H1 (cell line): Measurements from ENCODE around the gene NRXN2. TPM values are rescaled to one million over a fixed set of nuclear protein-coding genes. Genes with fewer than 3 reads are reported as not detected.

Source experiments
- BCL11A ChIP-seq, 2 experiments: IDR thresholded peaks; one replicate each; pipeline ENCODE4 v1.6.1; 2011; ENCODE audit warnings: low read depth in 2 of 2, low read length in 2 of 2, mild to moderate bottlenecking in 2 of 2
- BRCA1 ChIP-seq: IDR thresholded peaks from 2 replicates; pipeline ENCODE4 v1.6.1; 2012; ENCODE audit warnings: low read depth, low read length, improper control_type of control experiment
- CBX5 ChIP-seq: fragments of 300-800, 300-1000 bp; sonication (generic); IDR thresholded peaks from 2 replicates; pipeline ENCODE4 v1.7.1; 2016; ENCODE audit warnings: antibody characterized with exemption, low read length, low read depth
- CHD1 ChIP-seq: IDR thresholded peaks from 2 replicates; pipeline ENCODE4 v1.6.1; 2012; ENCODE audit warnings: low read depth, low read length, improper control_type of control experiment
- CHD2 ChIP-seq: IDR thresholded peaks from 2 replicates; pipeline ENCODE4 v1.6.1; 2012; ENCODE audit warnings: low read length, improper control_type of control experiment
- CREB1 ChIP-seq: IDR thresholded peaks from 2 replicates; pipeline ENCODE4 v1.6.1; 2012; ENCODE audit warnings: inconsistent platforms
- EGR1 ChIP-seq: IDR thresholded peaks from 2 replicates; pipeline ENCODE4 v1.6.1; 2011; ENCODE audit warnings: low read depth, low read length, borderline replicate concordance
- EP300 ChIP-seq, 2 experiments: IDR thresholded peaks; 1 replicate in 1 of 2; 2 replicates in 1 of 2; pipeline ENCODE4 v1.6.1; 2011 to 2012; ENCODE audit warnings: low read depth in 2 of 2, low read length in 2 of 2, mild to moderate bottlenecking in 2 of 2, borderline replicate concordance in 1 of 2, inconsistent platforms in 1 of 2, moderate library complexity in 1 of 2
- EZH2 ChIP-seq: fragments of 200-600 bp; sonication (generic); IDR thresholded peaks from 2 replicates; pipeline ENCODE4 v1.7.1; 2012; ENCODE audit warnings: low read depth, mild to moderate bottlenecking, moderate library complexity, low read length, inconsistent platforms; ENCODE audit not compliant: severe bottlenecking
- GABPA ChIP-seq: IDR thresholded peaks from 2 replicates; pipeline ENCODE4 v1.6.1; 2011; ENCODE audit warnings: mild to moderate bottlenecking, low read length, moderate library complexity, borderline replicate concordance; ENCODE audit not compliant: insufficient read depth
- HDAC6 ChIP-seq: IDR thresholded peaks from one replicate; pipeline ENCODE4 v1.7.1; 2012; ENCODE audit warnings: low read depth, mild to moderate bottlenecking, inconsistent platforms, low read length, moderate library complexity
- KDM1A ChIP-seq: fragments of 200-600, 300-600 bp; sonication (generic); IDR thresholded peaks from 2 replicates; pipeline ENCODE4 v1.7.1; 2016; ENCODE audit warnings: mild to moderate bottlenecking, low read length, borderline replicate concordance
- MAFK ChIP-seq: IDR thresholded peaks from 2 replicates; pipeline ENCODE4 v1.6.1; 2012; ENCODE audit warnings: low read depth, mild to moderate bottlenecking, improper control_type of control experiment, low read length
- RBBP5 ChIP-seq: IDR thresholded peaks from 2 replicates; pipeline ENCODE4 v1.7.1; 2012; ENCODE audit warnings: low read depth, mild to moderate bottlenecking, inconsistent platforms, low read length, moderate library complexity, borderline replicate concordance
- SAP30 ChIP-seq: fragments of 300-600 bp; sonication (generic); IDR thresholded peaks from 2 replicates; pipeline ENCODE4 v1.7.1; 2012; ENCODE audit warnings: low read length, moderate library complexity, mild to moderate bottlenecking, inconsistent platforms; ENCODE audit not compliant: insufficient read depth, insufficient replicate concordance
- SIN3A ChIP-seq, 2 experiments: IDR thresholded peaks in 1 of 2; conservative IDR thresholded peaks in 1 of 2; 2 replicates each; pipeline ENCODE4 v1.6.1; 2011 to 2012; ENCODE audit warnings: low read length in 2 of 2, improper control_type of control experiment in 1 of 2, low read depth in 1 of 2, mild to moderate bottlenecking in 1 of 2
- SP1 ChIP-seq: IDR thresholded peaks from 2 replicates; pipeline ENCODE4 v1.6.1; 2011; ENCODE audit warnings: low read depth, low read length
- SP2 ChIP-seq: IDR thresholded peaks from 2 replicates; pipeline ENCODE4 v1.6.1; 2012; ENCODE audit warnings: mild to moderate bottlenecking, low read length, inconsistent platforms
- SUZ12 ChIP-seq: fragments of 200-600 bp; sonication (generic); IDR thresholded peaks from 2 replicates; pipeline ENCODE4 v1.6.1; 2012; ENCODE audit warnings: mild to moderate bottlenecking, inconsistent platforms, low read length, moderate library complexity, mixed read lengths
- TCF12 ChIP-seq: IDR thresholded peaks from 2 replicates; pipeline ENCODE4 v1.6.1; 2011; ENCODE audit warnings: low read depth, mild to moderate bottlenecking, low read length
- polyA plus RNA-seq, 7 experiments: library from polyadenylated mRNA; depleted of rRNA in 3 of 7; stranded (reverse) in 5 of 7; unstranded in 2 of 7; fragments of >200 nt in 5 of 7; fragments of 200-250 nt in 2 of 7; gene quantifications; 1 replicate in 5 of 7; 2 replicates in 1 of 7; 4 replicates in 1 of 7; pipeline versions ENCODE4 v1.2.1 to v1.2.3, GENCODE V29; 2011 to 2013; ENCODE audit warnings: missing spikeins in 2 of 7, mixed read lengths in 2 of 7
- total RNA-seq: library from RNA; stranded (reverse); fragmentation: NEBNext Ultra II Directional; extraction: Animal tissue kit (Norgen Biotek cat#: 25700); gene quantifications from 2 replicates; pipeline ENCODE4 v1.2.1, GENCODE V29; 2021
- TF ChIP-seq, protein P1 (sequence below): IDR thresholded peaks from 2 replicates; pipeline ENCODE4 v1.6.1; 2011; ENCODE audit warnings: low read depth, mild to moderate bottlenecking, low read length; ENCODE audit not compliant: insufficient read depth
- TF ChIP-seq, protein P2 (sequence below): IDR thresholded peaks from 2 replicates; pipeline ENCODE4 v1.6.1; 2011; ENCODE audit warnings: low read length, improper control_type of control experiment

Gene NRXN2
- total and polyA plus RNA-seq, 2 of the 8 experiments (the other 6 are each of a cell fraction or from before 2014, with no cell fraction given) = 1.3 to 11.5 TPM

DNA sequence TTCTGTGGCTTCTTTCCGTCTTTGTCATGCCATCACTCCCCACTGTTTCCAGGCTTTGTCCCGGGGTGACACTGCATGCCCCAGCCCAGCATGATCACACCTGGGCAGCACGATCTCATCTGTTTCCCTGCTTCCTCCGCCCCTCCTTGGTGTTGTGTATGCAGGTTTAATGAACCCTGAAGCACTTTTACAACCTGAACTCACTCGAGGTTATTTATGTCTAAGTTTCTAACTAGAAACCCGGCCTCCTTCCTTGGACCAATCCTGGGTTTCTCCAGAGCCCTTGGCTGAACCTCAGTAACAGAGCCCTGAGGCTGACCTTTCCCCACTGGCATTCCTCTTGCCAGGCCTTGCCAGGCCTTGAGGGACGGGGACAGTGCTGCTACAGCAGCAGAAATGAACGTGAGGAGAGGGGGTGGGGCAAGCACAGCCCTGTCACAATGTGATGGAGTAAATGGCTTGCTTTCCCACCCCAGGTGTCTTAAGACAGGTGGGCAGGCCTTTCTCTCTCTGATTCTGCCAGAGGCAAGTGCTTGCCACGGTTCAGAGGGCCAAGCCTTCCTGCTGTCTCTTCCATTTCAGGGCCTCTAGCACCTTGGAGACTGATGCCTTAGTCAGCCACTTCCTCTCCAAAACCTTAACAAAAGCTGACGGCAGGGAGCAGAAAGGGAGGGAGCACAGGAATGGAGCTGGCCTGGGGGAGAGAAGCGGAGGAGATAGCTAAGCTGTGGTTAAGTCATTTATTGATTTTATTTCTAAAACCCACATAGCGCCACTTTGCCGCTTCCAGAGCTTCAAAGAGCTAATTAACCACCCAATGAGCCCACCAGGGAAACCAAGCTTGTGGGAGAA is 39.9 kb upstream of the NRXN2 start (continued):
- TF ChIP-seq CHD2 (no peak), SP2 (no peak), BCL11A (IDR thresholded peaks at IDR 0.05; ENCODE audit: low read depth in 2 of 2, low read length in 2 of 2) (no peak), EP300 (IDR thresholded peaks at IDR 0.05; ENCODE audit: borderline replicate concordance in 1 of 2, low read depth in 2 of 2, low read length in 2 of 2) (0 out of 3 replicates have a peak, but pooled peaks of 1 of the 2 experiments have one; percentile 38), SIN3A (conservative IDR thresholded peaks at IDR 0.05 in 1 of 2, IDR thresholded peaks at IDR 0.05 in 1 of 2; ENCODE audit: low read depth in 1 of 2, low read length in 2 of 2) (peak; percentile 64 to 86; a peak in 3 of 4 replicates), CREB1 (peak; percentile 51), SAP30 (no peak), EZH2 (no peak), CHD1 (no peak), MAFK (peak; percentile 19; the same call in 1 of the 2 replicates), GABPA (no peak), KDM1A (no peak), SP1 (peak; percentile 9; the same call in 1 of the 2 replicates), SUZ12 (no peak), RBBP5 (no peak; the same call in 1 of the 2 replicates), EGR1 (peak; percentile 31; the same call in 1 of the 2 replicates), CBX5 (no peak), HDAC6 (no peak), TCF12 (peak; percentile 85; the same call in 1 of the 2 replicates), BRCA1 (no peak)
- TF ChIP-seq, protein P1, sequence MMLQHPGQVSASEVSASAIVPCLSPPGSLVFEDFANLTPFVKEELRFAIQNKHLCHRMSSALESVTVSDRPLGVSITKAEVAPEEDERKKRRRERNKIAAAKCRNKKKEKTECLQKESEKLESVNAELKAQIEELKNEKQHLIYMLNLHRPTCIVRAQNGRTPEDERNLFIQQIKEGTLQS = no peak
- TF ChIP-seq, protein P2, sequence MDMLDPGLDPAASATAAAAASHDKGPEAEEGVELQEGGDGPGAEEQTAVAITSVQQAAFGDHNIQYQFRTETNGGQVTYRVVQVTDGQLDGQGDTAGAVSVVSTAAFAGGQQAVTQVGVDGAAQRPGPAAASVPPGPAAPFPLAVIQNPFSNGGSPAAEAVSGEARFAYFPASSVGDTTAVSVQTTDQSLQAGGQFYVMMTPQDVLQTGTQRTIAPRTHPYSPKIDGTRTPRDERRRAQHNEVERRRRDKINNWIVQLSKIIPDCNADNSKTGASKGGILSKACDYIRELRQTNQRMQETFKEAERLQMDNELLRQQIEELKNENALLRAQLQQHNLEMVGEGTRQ = no peak
